Hematopoietic multipotent progenitor cell treated with erythropoietin and hydrocortisone succinate and interleukin-3 and kit ligand, for 17 days (in vitro differentiated cells): ENCODE measurements around the gene MTCH1.
"Not testable (repeated sequence)": the region's sequence is repeated elsewhere in the genome, so short reads cannot be mapped to it uniquely, and the experiment has no call there.

Experiments used
- DNase-seq: peaks from one replicate; pipeline ENCODE4 v3.0.0-alpha.2; 2015; ENCODE audit warnings: low spot score

The MTCH1 gene

GRCh38 chr6:36954262-36954931 lies 31.6 kb downstream of the MTCH1 start, which contains the start of gene PI16:
Gene PI16, plus strand, starts transcription at chr6:36954738. Its CDS starts 23 bp downstream, at chr6:36954761.
- DNase-seq, result no peak

GRCh38 chr6:36953931-36954261 lies 32.1 kb downstream of the MTCH1 start:
- no peak for DNase-seq

- DNase-seq, result no peak
Observed at GRCh38 chr6:36949636-36950035, 36.4 kb downstream of the MTCH1 start.

- DNase-seq, result not testable (repeated sequence)
Observed at GRCh38 chr6:36949076-36949475, 36.9 kb downstream of the MTCH1 start.

- DNase-seq, result no peak
Observed at GRCh38 chr6:36947570-36948351, 38.2 kb downstream of the MTCH1 start.

GRCh38 chr6:36946526-36946925 lies 39.5 kb downstream of the MTCH1 start:
- no peak for DNase-seq

- DNase-seq, result no peak
Observed at GRCh38 chr6:36945301-36945700, 40.7 kb downstream of the MTCH1 start.

GRCh38 chr6:36944650-36945049 lies 41.3 kb downstream of the MTCH1 start:
- no peak for DNase-seq

- DNase-seq, result not testable (repeated sequence)
Observed at GRCh38 chr6:36942329-36942728, 43.7 kb downstream of the MTCH1 start.

GRCh38 chr6:36941561-36941960 lies 44.4 kb downstream of the MTCH1 start:
- not testable (repeated sequence) for DNase-seq

- no peak for DNase-seq
Observed at GRCh38 chr6:36940027-36940426, 46.0 kb downstream of the MTCH1 start.

GRCh38 chr6:36939005-36939404 lies 47.0 kb downstream of the MTCH1 start:
- not testable (repeated sequence) for DNase-seq

GRCh38 chr6:36938536-36938935 lies 47.5 kb downstream of the MTCH1 start:
- DNase-seq, result no peak

- DNase-seq, result no peak
Observed at GRCh38 chr6:36937896-36938295, 48.1 kb downstream of the MTCH1 start.

- no peak for DNase-seq
Observed at GRCh38 chr6:36936824-36937223, 49.2 kb downstream of the MTCH1 start.

- no peak for DNase-seq
Observed at GRCh38 chr6:36934901-36935300, 51.1 kb downstream of the MTCH1 start.

- DNase-seq, result no peak
Observed at GRCh38 chr6:36933519-36933918, 52.5 kb downstream of the MTCH1 start.

GRCh38 chr6:36933102-36933501 lies 52.9 kb downstream of the MTCH1 start:
- DNase-seq, result no peak

GRCh38 chr6:36930483-36930882 lies 55.5 kb downstream of the MTCH1 start:
- no peak for DNase-seq

- DNase-seq, result no peak
Observed at GRCh38 chr6:36929607-36930006, 56.4 kb downstream of the MTCH1 start.

GRCh38 chr6:36929152-36929551 lies 56.8 kb downstream of the MTCH1 start:
- no peak for DNase-seq

GRCh38 chr6:36928547-36928918 lies 57.5 kb downstream of the MTCH1 start:
- no peak for DNase-seq

- no peak for DNase-seq
Observed at GRCh38 chr6:36927691-36928546, 58.1 kb downstream of the MTCH1 start.
